Parathyroid adenoma (tissue), 2 donors: Measurements from ENCODE around the gene AFDN.
A peak's percentile ranks its signal among the peaks of the same experiment; 100 is the strongest.

Experiments used
- H2AFZ ChIP-seq: fragments of 300-600 bp; sonication (generic); one replicate; pipeline ENCODE4 v1.7.0; 2017; ENCODE audit warnings: antibody characterized with exemption, mild to moderate bottlenecking
- H3K27ac ChIP-seq: fragments of 300-600 bp; sonication (generic); one replicate; pipeline ENCODE4 v1.7.0; 2017
- H3K27me3 ChIP-seq: fragments of 300-600 bp; sonication (generic); one replicate; pipeline ENCODE4 v1.7.0; 2017; ENCODE audit warnings: low read length; ENCODE audit not compliant: control insufficient read depth, insufficient read depth
- H3K36me3 ChIP-seq: fragments of 300-600 bp; sonication (generic); one replicate; pipeline ENCODE4 v1.7.0; 2017; ENCODE audit warnings: low read length; ENCODE audit not compliant: control insufficient read depth, insufficient read depth
- H3K4me1 ChIP-seq: fragments of 300-600 bp; sonication (generic); one replicate; pipeline ENCODE4 v1.7.0; 2017; ENCODE audit warnings: control low read depth
- H3K4me2 ChIP-seq: fragments of 300-600 bp; sonication (generic); one replicate; pipeline ENCODE4 v1.7.0; 2017; ENCODE audit warnings: low read length
- H3K4me3 ChIP-seq: fragments of 300-600 bp; sonication (generic); one replicate; pipeline ENCODE4 v1.7.0; 2017; ENCODE audit warnings: low read depth, low read length
- H3K79me2 ChIP-seq: fragments of 300-600 bp; sonication (generic); one replicate; pipeline ENCODE4 v1.7.0; 2017; ENCODE audit warnings: control low read depth
- H3K9ac ChIP-seq: fragments of 300-600 bp; sonication (generic); one replicate; pipeline ENCODE4 v1.7.0; 2017; ENCODE audit warnings: mild to moderate bottlenecking
- H3K9me3 ChIP-seq: fragments of 300-600 bp; sonication (generic); one replicate; pipeline ENCODE4 v1.7.0; 2017; ENCODE audit warnings: low read length; ENCODE audit not compliant: control insufficient read depth
- TF ChIP-seq, protein P1 (sequence below): fragments of 300-600 bp; sonication (generic); IDR thresholded peaks from one replicate; pipeline ENCODE4 v1.7.0; 2017; ENCODE audit warnings: antibody characterized with exemption, mild to moderate bottlenecking
- donor health status: primary hyperparathyroidism.

Gene AFDN

DNA sequence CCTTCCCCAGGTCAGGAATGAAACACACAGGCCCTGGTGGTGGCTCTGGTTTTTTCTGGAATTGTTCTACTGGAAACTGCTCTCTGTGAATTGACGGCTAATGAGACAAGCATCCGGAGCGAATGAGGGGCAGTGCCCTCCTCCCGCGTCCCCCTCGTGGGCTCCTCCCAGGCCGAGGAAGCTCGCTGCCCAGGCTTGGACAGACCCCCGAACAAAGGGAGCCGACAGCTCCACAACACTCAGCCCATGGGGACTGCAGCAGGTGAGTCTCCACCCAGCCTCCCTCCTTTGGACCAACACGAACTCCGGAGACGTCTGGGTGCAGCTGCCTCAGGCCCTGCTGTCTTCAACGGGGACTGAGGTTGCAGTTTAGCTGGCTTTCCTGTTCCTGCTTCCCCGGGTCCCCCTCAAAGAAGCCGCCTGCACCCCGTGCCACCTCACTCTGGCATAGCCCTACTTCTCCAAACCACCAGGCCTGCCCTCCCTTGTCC lies 31.3 kb upstream of the AFDN start:
- no peaks in the 10 kb centered on the region for H3K36me3 ChIP-seq
- H2AFZ ChIP-seq, result peak overlapping the region; percentile 55
- H3K4me1 ChIP-seq, result no peaks in the 10 kb centered on the region
- TF ChIP-seq, protein P1, sequence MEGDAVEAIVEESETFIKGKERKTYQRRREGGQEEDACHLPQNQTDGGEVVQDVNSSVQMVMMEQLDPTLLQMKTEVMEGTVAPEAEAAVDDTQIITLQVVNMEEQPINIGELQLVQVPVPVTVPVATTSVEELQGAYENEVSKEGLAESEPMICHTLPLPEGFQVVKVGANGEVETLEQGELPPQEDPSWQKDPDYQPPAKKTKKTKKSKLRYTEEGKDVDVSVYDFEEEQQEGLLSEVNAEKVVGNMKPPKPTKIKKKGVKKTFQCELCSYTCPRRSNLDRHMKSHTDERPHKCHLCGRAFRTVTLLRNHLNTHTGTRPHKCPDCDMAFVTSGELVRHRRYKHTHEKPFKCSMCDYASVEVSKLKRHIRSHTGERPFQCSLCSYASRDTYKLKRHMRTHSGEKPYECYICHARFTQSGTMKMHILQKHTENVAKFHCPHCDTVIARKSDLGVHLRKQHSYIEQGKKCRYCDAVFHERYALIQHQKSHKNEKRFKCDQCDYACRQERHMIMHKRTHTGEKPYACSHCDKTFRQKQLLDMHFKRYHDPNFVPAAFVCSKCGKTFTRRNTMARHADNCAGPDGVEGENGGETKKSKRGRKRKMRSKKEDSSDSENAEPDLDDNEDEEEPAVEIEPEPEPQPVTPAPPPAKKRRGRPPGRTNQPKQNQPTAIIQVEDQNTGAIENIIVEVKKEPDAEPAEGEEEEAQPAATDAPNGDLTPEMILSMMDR, result no peak
- H3K4me3 ChIP-seq, result no peak overlapping the region
- H3K27ac ChIP-seq, result no peak overlapping the region
- no peak overlapping the region for H3K9ac ChIP-seq
- H3K79me2 ChIP-seq, result no peaks in the 10 kb centered on the region
- no peaks in the 10 kb centered on the region for H3K9me3 ChIP-seq
- H3K4me2 ChIP-seq, result no peak overlapping the region
- H3K27me3 ChIP-seq, result no peaks in the 10 kb centered on the region

DNA sequence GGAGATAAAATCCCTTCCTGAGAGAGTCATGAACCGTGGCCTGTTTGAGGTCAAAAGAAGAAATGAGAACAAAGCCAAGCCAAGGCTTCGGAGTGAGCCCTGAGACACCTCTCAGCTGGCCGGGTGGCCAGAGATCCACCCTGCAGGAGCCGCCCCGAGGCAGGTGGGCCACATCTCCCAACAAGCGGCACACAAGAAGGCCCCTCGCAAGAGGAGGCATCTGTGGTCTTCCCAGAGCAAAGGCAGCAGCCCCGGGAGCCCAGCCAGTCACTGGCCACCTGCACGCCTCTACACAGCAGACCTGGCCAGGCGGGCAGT lies 30.9 kb upstream of the AFDN start:
- H2AFZ ChIP-seq, result peak overlapping the region; percentile 55
- H3K36me3 ChIP-seq, result no peaks in the 10 kb centered on the region
- TF ChIP-seq, protein P1, result no peak
- H3K9me3 ChIP-seq, result no peaks in the 10 kb centered on the region
- H3K79me2 ChIP-seq, result no peaks in the 10 kb centered on the region
- H3K4me1 ChIP-seq, result no peaks in the 10 kb centered on the region
- H3K4me2 ChIP-seq, result no peak overlapping the region
- no peak overlapping the region for H3K4me3 ChIP-seq
- H3K9ac ChIP-seq, result no peak overlapping the region
- no peaks in the 10 kb centered on the region for H3K27me3 ChIP-seq
- H3K27ac ChIP-seq, result no peak overlapping the region

DNA sequence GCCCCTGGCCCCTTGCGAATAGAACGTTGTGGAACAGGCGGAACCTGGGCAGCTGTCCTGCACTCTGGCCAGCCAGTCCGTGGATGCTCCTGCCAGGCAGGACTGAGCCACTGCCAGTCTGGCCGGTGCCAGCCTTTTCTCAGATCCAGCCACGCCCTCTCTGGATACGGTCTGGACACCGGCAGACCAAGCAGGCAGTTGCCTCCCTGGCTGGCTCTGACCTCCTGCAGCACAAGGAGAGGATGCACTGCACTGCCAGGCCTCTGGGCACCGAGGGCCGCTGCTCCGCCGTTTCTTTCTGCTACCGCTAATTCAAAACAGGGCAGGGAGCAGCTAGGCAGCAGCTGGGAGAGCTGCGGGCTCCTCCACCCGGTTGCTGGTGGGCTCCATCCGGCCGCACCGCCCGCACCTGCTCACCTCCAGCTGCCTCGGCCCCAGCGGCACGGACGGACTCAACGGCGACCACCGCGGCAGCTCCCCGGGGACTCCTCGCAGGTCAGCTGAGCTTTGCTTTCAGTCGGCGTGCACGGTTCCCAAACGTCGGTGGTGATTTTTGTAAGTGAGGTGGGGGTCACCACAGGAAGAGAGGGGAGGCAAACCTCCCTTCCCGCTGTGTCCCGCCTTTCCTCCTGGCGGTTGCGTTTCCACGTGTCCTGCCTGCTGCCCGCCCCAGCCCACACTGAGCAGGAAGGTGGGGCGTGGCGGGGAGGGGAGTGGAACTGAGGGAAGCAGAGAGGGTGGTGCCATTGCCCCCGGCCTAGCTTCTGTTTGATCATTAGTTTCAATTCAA lies 30.3 kb upstream of the AFDN start:
- TF ChIP-seq, protein P1, result no peak
- Histone ChIP-seq H3K9ac (no peak overlapping the region), H3K79me2 (no peaks in the 10 kb centered on the region), H3K27me3 (no peaks in the 10 kb centered on the region), H3K36me3 (no peaks in the 10 kb centered on the region), H3K9me3 (no peaks in the 10 kb centered on the region), H3K4me2 (peak overlapping the region; percentile 9), H2AFZ (peak overlapping the region; percentile 55), H3K4me1 (no peaks in the 10 kb centered on the region), H3K4me3 (no peak overlapping the region), H3K27ac (no peak overlapping the region)

DNA sequence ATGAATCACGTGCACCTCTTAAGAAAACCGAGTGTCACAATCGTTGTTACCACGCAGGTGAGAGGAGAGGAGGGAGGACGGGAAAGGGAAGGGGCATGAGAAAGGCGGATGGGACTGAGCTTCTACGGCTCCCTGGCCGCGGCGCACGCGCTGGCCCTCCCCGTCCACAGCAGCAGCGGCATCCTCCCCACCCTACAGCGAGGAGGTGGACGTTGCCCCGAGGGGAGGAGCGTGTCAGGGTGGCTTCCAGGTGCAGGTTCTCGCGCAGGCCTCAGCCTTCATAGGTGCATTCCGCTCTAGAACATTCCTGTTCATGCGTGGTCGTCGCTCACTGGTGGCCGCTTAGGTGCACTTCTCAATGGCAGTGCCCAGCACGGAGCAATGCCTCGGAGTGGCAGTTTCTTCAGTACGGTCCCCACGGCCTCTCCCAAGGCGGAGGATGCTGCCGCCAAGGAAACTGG lies 29.7 kb upstream of the AFDN start:
- no peaks in the 10 kb centered on the region for H3K36me3 ChIP-seq
- H3K79me2 ChIP-seq, result no peaks in the 10 kb centered on the region
- H3K4me3 ChIP-seq, result no peak overlapping the region
- no peaks in the 10 kb centered on the region for H3K4me1 ChIP-seq
- no peak overlapping the region for H2AFZ ChIP-seq
- TF ChIP-seq, protein P1, result no peak
- no peaks in the 10 kb centered on the region for H3K27me3 ChIP-seq
- H3K9me3 ChIP-seq, result no peaks in the 10 kb centered on the region
- no peak overlapping the region for H3K9ac ChIP-seq
- H3K4me2 ChIP-seq, result no peak overlapping the region
- H3K27ac ChIP-seq, result no peak overlapping the region
